HEK293 (cell line): ENCODE results near the gene AK8.

Experiments used
- ZIC2 ChIP-seq: fragments of 450-650 bp; formaldehyde crosslinking; IDR thresholded peaks from 2 replicates; pipeline ENCODE4 v1.5.1; 2016; ENCODE audit warnings: missing biosample characterization, missing genetic modification characterization
- ZNF121 ChIP-seq: fragments of 450-650 bp; formaldehyde crosslinking; IDR thresholded peaks from 2 replicates; pipeline ENCODE4 v1.5.1; 2016; ENCODE audit warnings: missing biosample characterization, missing genetic modification characterization
- ZNF138 ChIP-seq: fragments of 450-650 bp; formaldehyde crosslinking; IDR thresholded peaks from 2 replicates; pipeline ENCODE4 v1.5.1; 2016; ENCODE audit warnings: missing biosample characterization, missing genetic modification characterization, borderline replicate concordance
- ZNF221 ChIP-seq: fragments of 450-650 bp; formaldehyde crosslinking; IDR thresholded peaks from 2 replicates; pipeline ENCODE4 v1.5.1; 2017; ENCODE audit warnings: missing biosample characterization, missing genetic modification characterization, borderline replicate concordance
- ZNF223 ChIP-seq: fragments of 450-650 bp; formaldehyde crosslinking; IDR thresholded peaks from 2 replicates; pipeline ENCODE4 v1.5.1; 2016; ENCODE audit warnings: missing biosample characterization, missing genetic modification characterization
- ZNF274 ChIP-seq, 2 experiments: fragments of 200-500 bp in 1 of 2; fragments of 450-650 bp in 1 of 2; sonication (Bioruptor generic) in 1 of 2; formaldehyde crosslinking in 1 of 2; IDR thresholded peaks; 2 replicates each; pipeline versions ENCODE4 v1.5.1 to v1.6.1; 2014 to 2016; ENCODE audit warnings: borderline replicate concordance in 1 of 2, inconsistent platforms in 1 of 2, low read length in 1 of 2, missing biosample characterization in 1 of 2, missing genetic modification characterization in 1 of 2
- ZNF350 ChIP-seq: fragments of 450-650 bp; formaldehyde crosslinking; IDR thresholded peaks from 2 replicates; pipeline ENCODE4 v1.5.0; 2017; ENCODE audit warnings: missing biosample characterization, mild to moderate bottlenecking, missing genetic modification characterization
- ZNF530 ChIP-seq: fragments of 450-650 bp; formaldehyde crosslinking; IDR thresholded peaks from 2 replicates; pipeline ENCODE4 v1.5.1; 2016; ENCODE audit warnings: low read depth, missing biosample characterization, missing genetic modification characterization
- ZNF701 ChIP-seq: fragments of 450-650 bp; formaldehyde crosslinking; IDR thresholded peaks from 2 replicates; pipeline ENCODE4 v1.5.1; 2016; ENCODE audit warnings: missing biosample characterization, missing genetic modification characterization
- ZNF830 ChIP-seq: fragments of 450-650 bp; IDR thresholded peaks from 2 replicates; pipeline ENCODE4 v1.5.0; 2018; ENCODE audit warnings: missing biosample characterization, missing genetic modification characterization, low read depth, mild to moderate bottlenecking, moderate library complexity
- TF ChIP-seq, protein P1 (sequence below): fragments of 450-650 bp; formaldehyde crosslinking; IDR thresholded peaks from 2 replicates; pipeline ENCODE4 v1.5.1; 2016; ENCODE audit warnings: missing biosample characterization, missing genetic modification characterization
- TF ChIP-seq, protein P2 (sequence below): fragments of 450-650 bp; formaldehyde crosslinking; IDR thresholded peaks from 2 replicates; pipeline ENCODE4 v1.5.1; 2016; ENCODE audit warnings: missing biosample characterization, missing genetic modification characterization

- TF ChIP-seq ZNF138 (tag by site-specific recombination) (no peak), ZNF274 (IDR thresholded peaks at IDR 0.05; ENCODE audit: low read length) (no peak), ZNF274 (tag by site-specific recombination; IDR thresholded peaks at IDR 0.05; ENCODE audit: borderline replicate concordance) (no peak), ZNF121 (tag by site-specific recombination) (peak; percentile 100), ZNF701 (tag by site-specific recombination) (no peak), ZNF830 (tag by site-specific recombination) (no peak), ZNF223 (tag by site-specific recombination) (no peak), ZIC2 (tag by site-specific recombination) (no peak), ZNF350 (tag by site-specific recombination) (no peak), ZNF530 (no peak), ZNF221 (tag by site-specific recombination) (no peak)
- TF ChIP-seq, protein P1, sequence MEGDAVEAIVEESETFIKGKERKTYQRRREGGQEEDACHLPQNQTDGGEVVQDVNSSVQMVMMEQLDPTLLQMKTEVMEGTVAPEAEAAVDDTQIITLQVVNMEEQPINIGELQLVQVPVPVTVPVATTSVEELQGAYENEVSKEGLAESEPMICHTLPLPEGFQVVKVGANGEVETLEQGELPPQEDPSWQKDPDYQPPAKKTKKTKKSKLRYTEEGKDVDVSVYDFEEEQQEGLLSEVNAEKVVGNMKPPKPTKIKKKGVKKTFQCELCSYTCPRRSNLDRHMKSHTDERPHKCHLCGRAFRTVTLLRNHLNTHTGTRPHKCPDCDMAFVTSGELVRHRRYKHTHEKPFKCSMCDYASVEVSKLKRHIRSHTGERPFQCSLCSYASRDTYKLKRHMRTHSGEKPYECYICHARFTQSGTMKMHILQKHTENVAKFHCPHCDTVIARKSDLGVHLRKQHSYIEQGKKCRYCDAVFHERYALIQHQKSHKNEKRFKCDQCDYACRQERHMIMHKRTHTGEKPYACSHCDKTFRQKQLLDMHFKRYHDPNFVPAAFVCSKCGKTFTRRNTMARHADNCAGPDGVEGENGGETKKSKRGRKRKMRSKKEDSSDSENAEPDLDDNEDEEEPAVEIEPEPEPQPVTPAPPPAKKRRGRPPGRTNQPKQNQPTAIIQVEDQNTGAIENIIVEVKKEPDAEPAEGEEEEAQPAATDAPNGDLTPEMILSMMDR (tag by site-specific recombination), result no peak
- TF ChIP-seq, protein P2, sequence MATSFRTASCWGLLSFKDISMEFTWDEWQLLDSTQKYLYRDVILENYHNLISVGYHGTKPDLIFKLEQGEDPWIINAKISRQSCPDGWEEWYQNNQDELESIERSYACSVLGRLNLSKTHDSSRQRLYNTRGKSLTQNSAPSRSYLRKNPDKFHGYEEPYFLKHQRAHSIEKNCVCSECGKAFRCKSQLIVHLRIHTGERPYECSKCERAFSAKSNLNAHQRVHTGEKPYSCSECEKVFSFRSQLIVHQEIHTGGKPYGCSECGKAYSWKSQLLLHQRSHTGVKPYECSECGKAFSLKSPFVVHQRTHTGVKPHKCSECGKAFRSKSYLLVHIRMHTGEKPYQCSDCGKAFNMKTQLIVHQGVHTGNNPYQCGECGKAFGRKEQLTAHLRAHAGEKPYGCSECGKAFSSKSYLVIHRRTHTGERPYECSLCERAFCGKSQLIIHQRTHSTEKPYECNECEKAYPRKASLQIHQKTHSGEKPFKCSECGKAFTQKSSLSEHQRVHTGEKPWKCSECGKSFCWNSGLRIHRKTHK (tag by site-specific recombination), result no peak
Measured at GRCh38 chr9:132877824-132878694, at the start of gene AK8.
